ENCODE data around the gene TTC28. TPM values are rescaled to one million over a fixed set of nuclear protein-coding genes. Genes with fewer than 3 reads are reported as not detected.
"Not testable (repeated sequence)": the region's sequence is repeated elsewhere in the genome, so short reads cannot be mapped to it uniquely, and the experiment has no call there.

The TTC28 gene
- total RNA-seq, 4 donors from 2014 or later, result 49.8 to 99.7 (median 79.7) TPM

GRCh38 chr22:28222976-28223745 lies 456.5 kb downstream of the TTC28 start:
- no peaks in the 10 kb centered on the region for H3K27me3 ChIP-seq
- intact Hi-C loops (cut with DNase I), result no loop called here
- no peak overlapping the region for H3K27ac ChIP-seq
- no peak overlapping the region for H3K4me3 ChIP-seq (replicated peaks in 1 of 3)
- no peaks in the 10 kb centered on the region for H3K36me3 ChIP-seq
- H3K9me3 ChIP-seq, result no peaks in the 10 kb centered on the region
- TF ChIP-seq POLR2A (IDR thresholded peaks at IDR 0.05), result no peak
- TF ChIP-seq, protein P1, sequence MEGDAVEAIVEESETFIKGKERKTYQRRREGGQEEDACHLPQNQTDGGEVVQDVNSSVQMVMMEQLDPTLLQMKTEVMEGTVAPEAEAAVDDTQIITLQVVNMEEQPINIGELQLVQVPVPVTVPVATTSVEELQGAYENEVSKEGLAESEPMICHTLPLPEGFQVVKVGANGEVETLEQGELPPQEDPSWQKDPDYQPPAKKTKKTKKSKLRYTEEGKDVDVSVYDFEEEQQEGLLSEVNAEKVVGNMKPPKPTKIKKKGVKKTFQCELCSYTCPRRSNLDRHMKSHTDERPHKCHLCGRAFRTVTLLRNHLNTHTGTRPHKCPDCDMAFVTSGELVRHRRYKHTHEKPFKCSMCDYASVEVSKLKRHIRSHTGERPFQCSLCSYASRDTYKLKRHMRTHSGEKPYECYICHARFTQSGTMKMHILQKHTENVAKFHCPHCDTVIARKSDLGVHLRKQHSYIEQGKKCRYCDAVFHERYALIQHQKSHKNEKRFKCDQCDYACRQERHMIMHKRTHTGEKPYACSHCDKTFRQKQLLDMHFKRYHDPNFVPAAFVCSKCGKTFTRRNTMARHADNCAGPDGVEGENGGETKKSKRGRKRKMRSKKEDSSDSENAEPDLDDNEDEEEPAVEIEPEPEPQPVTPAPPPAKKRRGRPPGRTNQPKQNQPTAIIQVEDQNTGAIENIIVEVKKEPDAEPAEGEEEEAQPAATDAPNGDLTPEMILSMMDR (IDR thresholded peaks at IDR 0.05), result no peak
- H3K4me1 ChIP-seq, result peaks cover 0 to 5% of the 10 kb centered on the region in 2 donors
- no peak for DNase-seq
- 73 to 75% methylated on average over 3 of the region's 3 CpGs for WGBS, 2 donors

- intact Hi-C loops (cut with DNase I), result no loop called here
- H3K36me3 ChIP-seq, result no peaks in the 10 kb centered on the region
- no peaks in the 10 kb centered on the region for H3K9me3 ChIP-seq
- peaks cover 0 to 5% of the 10 kb centered on the region in 2 donors for H3K4me1 ChIP-seq
- TF ChIP-seq, protein P1 (IDR thresholded peaks at IDR 0.05), result no peak
- TF ChIP-seq POLR2A (IDR thresholded peaks at IDR 0.05), result no peak
- WGBS, 2 donors, result 90 to 94% methylated on average over 2 of the region's 2 CpGs
- H3K27ac ChIP-seq, result no peak overlapping the region
- DNase-seq, result no peak
- no peak overlapping the region for H3K4me3 ChIP-seq (replicated peaks in 1 of 3)
- H3K27me3 ChIP-seq, result no peaks in the 10 kb centered on the region
These were observed 457.1 kb downstream of the TTC28 start for GRCh38 chr22:28222571-28222970.

DNA sequence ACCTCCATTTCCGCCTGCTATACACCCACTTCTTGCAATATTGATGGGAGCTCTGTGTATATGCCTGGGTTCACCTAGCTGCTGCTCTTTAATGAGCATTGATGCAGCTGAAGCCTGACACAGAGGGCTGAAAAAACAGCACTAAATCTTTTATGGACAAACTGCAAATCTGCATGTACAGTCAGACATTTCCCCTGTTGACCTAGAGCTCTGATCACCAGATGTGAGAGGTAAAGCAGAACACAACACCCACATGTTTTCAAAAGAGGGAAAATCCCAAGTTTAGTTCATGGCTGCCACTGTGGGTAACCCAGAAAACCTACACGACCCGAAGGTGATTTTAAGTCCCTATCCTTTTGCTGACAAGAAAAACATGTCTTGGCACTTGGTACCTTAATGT lies 457.6 kb downstream of the TTC28 start:
- 49 to 59% methylated on average over 3 of the region's 3 CpGs for WGBS, 2 donors

DNA sequence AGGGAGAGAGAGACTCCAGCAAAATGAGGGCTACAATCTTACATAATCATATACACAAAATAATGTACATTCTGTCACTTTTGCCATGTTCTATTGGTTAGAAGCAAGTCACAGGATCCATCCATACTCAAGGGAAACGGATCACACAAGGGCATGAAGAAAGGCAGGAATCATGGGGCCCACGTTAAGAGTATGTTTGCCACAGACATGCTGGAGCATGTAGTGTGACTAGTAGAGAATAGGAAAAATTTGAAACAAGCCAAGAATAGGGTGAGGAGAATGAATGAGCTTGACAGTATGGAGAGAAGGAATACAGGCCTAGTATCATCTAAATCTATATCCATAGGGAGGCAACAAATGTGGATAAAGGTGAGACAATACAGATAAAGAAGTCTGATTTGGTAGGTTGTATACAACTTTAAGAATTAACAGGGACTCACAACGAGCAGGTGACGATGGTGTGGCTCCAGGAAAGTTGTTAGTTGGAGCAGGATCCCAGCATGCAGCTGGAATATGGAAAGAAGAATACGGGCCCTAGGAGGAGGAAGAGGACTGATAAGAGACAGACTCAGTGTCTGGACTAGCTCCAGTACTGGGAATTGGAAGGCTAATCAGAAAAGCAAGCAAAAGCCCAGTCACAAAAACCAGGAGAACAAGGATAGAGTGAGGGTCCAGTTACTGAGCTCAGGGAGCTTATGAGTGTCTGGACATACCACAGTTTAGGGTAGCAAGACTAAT lies 458.8 kb downstream of the TTC28 start:
- no peak overlapping the region for H3K4me3 ChIP-seq (replicated peaks in 1 of 3)
- WGBS, 2 donors, result 84 to 90% methylated on average over 5 of the region's 5 CpGs
- no peak for TF ChIP-seq POLR2A (IDR thresholded peaks at IDR 0.05)
- TF ChIP-seq, protein P1 (IDR thresholded peaks at IDR 0.05), result no peak
- peaks cover 0 to 5% of the 10 kb centered on the region in 2 donors for H3K4me1 ChIP-seq
- H3K36me3 ChIP-seq, result no peaks in the 10 kb centered on the region
- no peak overlapping the region for H3K27ac ChIP-seq
- intact Hi-C loops (cut with DNase I), result no loop called here
- DNase-seq, result no peak
- H3K27me3 ChIP-seq, result no peaks in the 10 kb centered on the region
- H3K9me3 ChIP-seq, result no peaks in the 10 kb centered on the region

More for the DNA sequence above, 457.6 kb downstream of the TTC28 start:
- TF ChIP-seq, protein P1 (IDR thresholded peaks at IDR 0.05), result no peak
- no peak for TF ChIP-seq POLR2A (IDR thresholded peaks at IDR 0.05)
- H3K9me3 ChIP-seq, result no peaks in the 10 kb centered on the region
- H3K4me1 ChIP-seq, result peaks cover 0 to 5% of the 10 kb centered on the region in 2 donors
- no peaks in the 10 kb centered on the region for H3K27me3 ChIP-seq
- DNase-seq, result no peak
- intact Hi-C loops (cut with DNase I), result no loop called here
- H3K36me3 ChIP-seq, result no peaks in the 10 kb centered on the region
- no peak overlapping the region for H3K4me3 ChIP-seq (replicated peaks in 1 of 3)
- H3K27ac ChIP-seq, result no peak overlapping the region

DNA sequence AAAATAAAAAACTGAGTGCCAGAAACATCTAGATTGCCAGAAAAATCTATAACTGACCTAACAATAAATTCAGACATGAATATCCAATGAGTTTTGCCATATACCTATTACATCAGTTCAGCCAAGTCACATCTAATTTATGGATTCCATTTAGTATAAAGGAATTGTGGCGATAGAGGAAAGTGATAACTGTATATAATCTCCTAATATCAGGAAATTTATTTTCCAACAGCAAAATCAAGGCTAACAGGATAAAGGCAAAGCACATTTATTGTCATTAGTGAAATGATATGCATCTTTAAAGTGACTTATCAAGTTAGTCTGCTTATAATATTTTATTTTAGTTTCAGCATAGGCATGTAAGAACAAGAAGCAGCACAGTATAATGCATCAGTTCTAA lies 462.4 kb downstream of the TTC28 start:
- 98 to 100% methylated on average over 1 of the region's 1 CpG for WGBS, 2 donors
- intact Hi-C loops (cut with DNase I), result no loop called here
- Histone ChIP-seq H3K36me3 (no peaks in the 10 kb centered on the region), H3K27ac (no peak overlapping the region), H3K4me1 (peaks cover 0 to 4% of the 10 kb centered on the region in 2 donors), H3K27me3 (no peaks in the 10 kb centered on the region), H3K4me3 (replicated peaks in 1 of 3) (no peak overlapping the region), H3K9me3 (no peaks in the 10 kb centered on the region)
- no peak for TF ChIP-seq POLR2A (IDR thresholded peaks at IDR 0.05)
- TF ChIP-seq, protein P1 (IDR thresholded peaks at IDR 0.05), result no peak
- no peak for DNase-seq

GRCh38 chr22:28214750-28215149 lies 464.9 kb downstream of the TTC28 start:
- H3K27ac ChIP-seq; H3K36me3 ChIP-seq; H3K4me3 ChIP-seq (replicated peaks in 1 of 3); DNase-seq; H3K4me1 ChIP-seq; H3K9me3 ChIP-seq; H3K27me3 ChIP-seq; intact Hi-C loops (cut with DNase I): not testable (repeated sequence)
- whole genome bisulfite sequencing, 2 donors, result 86 to 96% methylated on average over 5 of the region's 5 CpGs

GRCh38 chr22:28209457-28209856 lies 470.2 kb downstream of the TTC28 start:
- H3K36me3 ChIP-seq; H3K4me3 ChIP-seq (replicated peaks in 1 of 3); H3K4me1 ChIP-seq; H3K9me3 ChIP-seq; intact Hi-C loops (cut with DNase I); DNase-seq; H3K27me3 ChIP-seq; H3K27ac ChIP-seq: not testable (repeated sequence)
- whole genome bisulfite sequencing, 2 donors, result 39 to 80% methylated on average over 1 to 2 of the region's 6 CpGs

All from thyroid gland (tissue), 4 donors.